ENCODE results near the gene TUBB1.

GRCh38 chr20:59047938-59048680, 28.9 kb downstream of the TUBB1 start:
- no peak for TF ChIP-seq POLR2A (IDR thresholded peaks at IDR 0.05; ENCODE audit: low read length)
- TF ChIP-seq GATA1 (IDR thresholded peaks at IDR 0.05; ENCODE audit: low read depth, low read length), result no peak
